B cell (primary cell): ENCODE data around the gene ABCC10. TPM values are rescaled to one million over a fixed set of nuclear protein-coding genes. Genes with fewer than 3 reads are reported as not detected.

ENCODE experiments used
- ATAC-seq: fragments of 200-7000 bp; cut with Tn5 transposase; one replicate; pipeline ENCODE4 v1.10.0; 2021; ENCODE audit warnings: low read depth, mild to moderate bottlenecking, moderate number of reproducible peaks, moderate library complexity
- CTCF ChIA-PET: fragments of 350-600 bp; sonication (Branson Sonifier 250); formaldehyde crosslinking; loops from one replicate; lab custom pipeline; 2021; ENCODE audit warnings: antibody characterized with exemption, inconsistent platforms; lab: Charles Lee
- POLR2A ChIA-PET: fragments of 350-600 bp; sonication (Branson Sonifier 250); formaldehyde crosslinking; loops from one replicate; lab custom pipeline; 2021; ENCODE audit warnings: antibody characterized with exemption; lab: Charles Lee
- DNase-seq: peaks from one replicate; pipeline ENCODE4 v3.0.0; 2013
- H2AFZ ChIP-seq: 2 replicates; pipeline ENCODE4 v1.6.1; 2012; ENCODE audit warnings: mild to moderate bottlenecking, low read depth, low read length; ENCODE audit not compliant: insufficient read depth, poor library complexity, severe bottlenecking
- H3K27ac ChIP-seq, 2 donors: 1 replicate in 1 of 2; 2 replicates in 1 of 2; pipeline ENCODE4 v1.5.1; 2012 to 2013; ENCODE audit warnings: low read length in 2 of 2, mild to moderate bottlenecking in 2 of 2, moderate library complexity in 1 of 2
- H3K27me3 ChIP-seq, 4 experiments: fragments of 200-600 bp in 1 of 4; sonication (generic) in 1 of 4; replicated peaks in 1 of 4; 1 replicate in 2 of 4; 2 replicates in 2 of 4; pipeline versions ENCODE4 v1.6.1 to v1.7.0; 2013 to 2016; ENCODE audit warnings: low read length in 3 of 4, mild to moderate bottlenecking in 2 of 4, mixed read lengths in 1 of 4, moderate library complexity in 1 of 4; ENCODE audit not compliant: insufficient read depth in 4 of 4, control insufficient read depth in 3 of 4; ENCODE audit errors: control extremely low read depth in 1 of 4
- H3K36me3 ChIP-seq, 2 experiments: replicated peaks in 1 of 2; 1 replicate in 1 of 2; 2 replicates in 1 of 2; pipeline versions ENCODE4 v1.6.1 to v1.7.1; 2013; ENCODE audit warnings: low read length in 1 of 2; ENCODE audit not compliant: insufficient read depth in 2 of 2, control insufficient read depth in 1 of 2; ENCODE audit errors: control extremely low read depth in 1 of 2, extremely low read depth in 1 of 2
- H3K4me1 ChIP-seq, 2 donors: fragments of 200-600 bp in 1 of 2; sonication (generic) in 1 of 2; 1 replicate in 1 of 2; 2 replicates in 1 of 2; pipeline versions ENCODE4 v1.5.1 to v1.6.1; 2013 to 2017; ENCODE audit warnings: low read length in 2 of 2; ENCODE audit not compliant: control insufficient read depth in 2 of 2, insufficient read depth in 2 of 2
- H3K4me2 ChIP-seq: replicated peaks from 2 replicates; pipeline ENCODE3; 2012; ENCODE audit warnings: mild to moderate bottlenecking, low read depth, low read length; ENCODE audit not compliant: poor library complexity, severe bottlenecking
- H3K4me3 ChIP-seq, 5 experiments: fragments of 200-600 bp in 1 of 5; sonication (generic) in 1 of 5; 1 replicate in 3 of 5; 2 replicates in 2 of 5; pipeline versions ENCODE4 v1.5.1 to v1.7.0; 2011 to 2016; ENCODE audit warnings: low read length in 4 of 5, mild to moderate bottlenecking in 4 of 5, low read depth in 2 of 5, control low read depth in 1 of 5, moderate library complexity in 1 of 5; ENCODE audit not compliant: insufficient read depth in 1 of 5; ENCODE audit errors: control extremely low read depth in 1 of 5, extremely low read depth in 1 of 5
- H3K79me2 ChIP-seq: fragments of 200-600 bp; sonication (generic); one replicate; pipeline ENCODE4 v1.6.0; 2016; ENCODE audit warnings: low read length; ENCODE audit not compliant: control insufficient read depth, insufficient read depth
- H3K9ac ChIP-seq: fragments of 200-600 bp; sonication (generic); 2 replicates; pipeline ENCODE4 v1.6.1; 2017; ENCODE audit warnings: mild to moderate bottlenecking, low read length, moderate library complexity
- H3K9me3 ChIP-seq, 3 donors: one replicate each; pipeline versions ENCODE4 v1.6.1 to v1.7.1; 2013; ENCODE audit warnings: low read length in 2 of 3; ENCODE audit not compliant: control insufficient read depth in 2 of 3, insufficient read depth in 1 of 3; ENCODE audit errors: control extremely low read depth in 1 of 3
- H4K20me1 ChIP-seq: 2 replicates; pipeline ENCODE4 v1.6.0; 2012; ENCODE audit warnings: mild to moderate bottlenecking, low read length; ENCODE audit not compliant: insufficient read depth, control insufficient read depth, poor library complexity, severe bottlenecking
- H3K27ac Mint-ChIP-seq: one replicate; pipeline ENCODE4 v1.8.0; 2021; ENCODE audit warnings: mixed read lengths
- H3K27me3 Mint-ChIP-seq: one replicate; pipeline ENCODE4 v1.8.0; 2021; ENCODE audit warnings: mixed read lengths
- H3K4me1 Mint-ChIP-seq: one replicate; pipeline ENCODE4 v1.8.0; 2021; ENCODE audit warnings: mixed read lengths
- H3K4me3 Mint-ChIP-seq: one replicate; pipeline ENCODE4 v1.8.0; 2021; ENCODE audit warnings: mixed read lengths
- H3K9me3 Mint-ChIP-seq: one replicate; pipeline ENCODE4 v1.8.0; 2022; ENCODE audit warnings: mixed read lengths; ENCODE audit not compliant: insufficient read depth
- EZH2 ChIP-seq: IDR thresholded peaks from 2 replicates; pipeline ENCODE4 v1.6.1; 2012; ENCODE audit warnings: borderline replicate concordance, low read depth, mild to moderate bottlenecking, moderate library complexity, low read length; ENCODE audit not compliant: insufficient read depth, poor library complexity, severe bottlenecking
- WGBS: methylation state at CpG from one replicate; pipeline ENCODE4 v1.1.5; 2013; ENCODE audit warnings: missing lambda C conversion rate; ENCODE audit not compliant: insufficient coverage; 5-methylcytosine and 5-hydroxymethylcytosine counted together
- intact Hi-C: fragments of 100-400 bp; cut with micrococcal nuclease; formaldehyde crosslinking; loops from one replicate; pipeline ENCODE4 v1.10.0; 2022
- polyA plus RNA-seq: library from polyadenylated mRNA; depleted of rRNA; stranded (reverse); fragments of >200 nt; gene quantifications from 2 replicates; pipeline ENCODE4 v1.2.3, GENCODE V29; 2012
- total RNA-seq, 2 donors: library from RNA; stranded (reverse); fragments of 120-200 nt in 1 of 2; gene quantifications; 1 replicate in 1 of 2; 2 replicates in 1 of 2; pipeline versions ENCODE4 v1.2.3 to v1.2.4, GENCODE V29; 2013 to 2022
- TF ChIP-seq, protein P1 (sequence below): fragments of 200-600 bp; IDR thresholded peaks from one replicate; pipeline ENCODE4 v1.8.0; 2022; ENCODE audit warnings: antibody characterized with exemption, mild to moderate bottlenecking

ABCC10 gene
- total and polyA plus RNA-seq, 2 donors (not counting 1 experiment from before 2014, with no cell fraction given) = 39.5 to 71.5 TPM

DNA sequence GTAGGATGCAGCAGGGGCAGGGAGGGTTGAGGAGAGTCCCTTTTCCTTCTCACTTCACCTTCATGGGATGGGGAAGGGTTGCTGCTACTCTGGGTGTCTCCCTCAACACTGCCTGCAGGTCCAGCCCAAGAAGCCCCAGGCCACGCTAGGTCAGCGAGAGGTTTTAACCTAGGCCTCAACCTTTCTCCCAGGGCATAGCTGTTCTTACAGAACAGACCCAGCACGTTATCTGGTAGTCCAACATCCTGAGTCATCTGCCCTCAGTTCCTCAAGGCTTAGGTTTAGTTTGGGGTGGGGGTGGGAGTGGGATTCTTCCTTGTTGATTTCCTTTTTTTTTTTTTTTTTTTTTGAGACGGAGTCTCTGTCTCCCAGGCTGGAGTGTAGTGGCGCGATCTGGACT is 67.0 kb downstream of the ABCC10 start:
- Mint-ChIP-seq H3K9me3 (no peaks in the 10 kb centered on the region), H3K4me1 (peaks cover 16% of the 10 kb centered on the region), H3K27ac (no peak overlapping the region), H3K4me3 (no peak overlapping the region), H3K27me3 (no peaks in the 10 kb centered on the region)
- Histone ChIP-seq H3K4me2 (no peak overlapping the region), H2AFZ (no peak overlapping the region), H3K79me2 (peaks cover 30% of the 10 kb centered on the region), H3K36me3 (peaks cover 0 to 47% of the 10 kb centered on the region in 2 experiments), H3K4me1 (peaks cover 0 to 6% of the 10 kb centered on the region in 2 donors), H3K9ac (no peak overlapping the region), H3K27ac (no peak overlapping the region), H4K20me1 (no peaks in the 10 kb centered on the region), H3K9me3 (no peaks in the 10 kb centered on the region), H3K4me3 (no peak overlapping the region), H3K27me3 (no peaks in the 10 kb centered on the region)
- no peak for ATAC-seq
- ChIA-PET POLR2A (interaction anchor here (0.6 kb wide), 1 partner anchor 130 kb away, joined by 7 read pairs; no protein-coding TSS in a partner anchor), CTCF (interaction anchor here (0.6 to 8.0 kb wide), 3 partner anchors 11 to 231 kb away, joined by 3 to 69 read pairs (median 3); no protein-coding TSS in a partner anchor)
- intact Hi-C loops = no loop called here
- 100% methylated on average over 2 of the region's 6 CpGs for WGBS
- no peak for DNase-seq
- TF ChIP-seq, protein P1, sequence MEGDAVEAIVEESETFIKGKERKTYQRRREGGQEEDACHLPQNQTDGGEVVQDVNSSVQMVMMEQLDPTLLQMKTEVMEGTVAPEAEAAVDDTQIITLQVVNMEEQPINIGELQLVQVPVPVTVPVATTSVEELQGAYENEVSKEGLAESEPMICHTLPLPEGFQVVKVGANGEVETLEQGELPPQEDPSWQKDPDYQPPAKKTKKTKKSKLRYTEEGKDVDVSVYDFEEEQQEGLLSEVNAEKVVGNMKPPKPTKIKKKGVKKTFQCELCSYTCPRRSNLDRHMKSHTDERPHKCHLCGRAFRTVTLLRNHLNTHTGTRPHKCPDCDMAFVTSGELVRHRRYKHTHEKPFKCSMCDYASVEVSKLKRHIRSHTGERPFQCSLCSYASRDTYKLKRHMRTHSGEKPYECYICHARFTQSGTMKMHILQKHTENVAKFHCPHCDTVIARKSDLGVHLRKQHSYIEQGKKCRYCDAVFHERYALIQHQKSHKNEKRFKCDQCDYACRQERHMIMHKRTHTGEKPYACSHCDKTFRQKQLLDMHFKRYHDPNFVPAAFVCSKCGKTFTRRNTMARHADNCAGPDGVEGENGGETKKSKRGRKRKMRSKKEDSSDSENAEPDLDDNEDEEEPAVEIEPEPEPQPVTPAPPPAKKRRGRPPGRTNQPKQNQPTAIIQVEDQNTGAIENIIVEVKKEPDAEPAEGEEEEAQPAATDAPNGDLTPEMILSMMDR = no peak
- no peak for TF ChIP-seq EZH2

DNA sequence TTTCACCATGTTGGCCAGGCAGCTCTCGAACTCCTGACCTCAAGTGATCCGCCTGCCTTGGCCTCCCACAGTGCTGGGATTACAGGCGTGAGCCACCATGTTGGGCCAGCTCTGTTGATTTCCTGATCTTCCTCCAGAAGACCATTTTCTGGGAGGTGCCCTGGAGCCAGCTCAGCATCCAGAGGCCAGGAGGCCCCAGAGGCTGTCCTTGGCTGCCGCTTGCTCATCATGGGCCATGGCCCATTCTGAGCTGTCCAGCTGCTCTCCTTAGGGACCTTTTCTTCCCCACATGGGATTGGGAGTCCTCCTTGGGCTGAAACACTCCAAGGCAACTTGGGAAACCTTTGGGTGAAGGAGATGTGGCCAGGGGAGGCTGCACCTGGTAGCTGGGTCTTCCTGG is 67.4 kb downstream of the ABCC10 start:
- H3K9me3 ChIP-seq = no peaks in the 10 kb centered on the region
- H3K4me1 Mint-ChIP-seq = peaks cover 16% of the 10 kb centered on the region
- DNase-seq (no peak), ATAC-seq (no peak)
- TF ChIP-seq EZH2 = no peak
- peaks cover 30% of the 10 kb centered on the region for H3K79me2 ChIP-seq
- no peaks in the 10 kb centered on the region for H3K27me3 ChIP-seq
- no peak overlapping the region for H3K27ac Mint-ChIP-seq
- no peak overlapping the region for H3K9ac ChIP-seq
- intact Hi-C loops = no loop called here
- 96% methylated on average over 4 of the region's 4 CpGs for WGBS
- H3K27ac ChIP-seq = no peak overlapping the region
- no peaks in the 10 kb centered on the region for H3K27me3 Mint-ChIP-seq
- no peaks in the 10 kb centered on the region for H4K20me1 ChIP-seq
- H3K36me3 ChIP-seq = peaks cover 0 to 48% of the 10 kb centered on the region in 2 experiments
- no peaks in the 10 kb centered on the region for H3K9me3 Mint-ChIP-seq
- no peak overlapping the region for H3K4me3 ChIP-seq
- no peak overlapping the region for H3K4me3 Mint-ChIP-seq
- H2AFZ ChIP-seq = no peak overlapping the region
- POLR2A ChIA-PET = interaction anchor here (0.6 kb wide), 1 partner anchor 131 kb away, joined by 7 read pairs; no protein-coding TSS in a partner anchor
- H3K4me2 ChIP-seq = no peak overlapping the region
- H3K4me1 ChIP-seq = peaks cover 0 to 6% of the 10 kb centered on the region in 2 donors
- CTCF ChIA-PET = interaction anchor here (8.0 kb wide), 1 partner anchor 10 kb away, joined by 69 read pairs; no protein-coding TSS in a partner anchor
